C4-2B (cell line): ENCODE data around the gene SH3BP2.

Experiments used
- H3K27ac ChIP-seq: fragments of 450-650 bp; 2 replicates; pipeline ENCODE4 v1.5.1; 2017
- CTCF ChIP-seq: fragments of 450-650 bp; conservative IDR thresholded peaks from 2 replicates; pipeline ENCODE4 v1.5.1; 2017; ENCODE audit warnings: mild to moderate bottlenecking
- ZFX ChIP-seq: fragments of 450-650 bp; IDR thresholded peaks from 2 replicates; pipeline ENCODE4 v1.6.1; 2017

Gene SH3BP2

DNA sequence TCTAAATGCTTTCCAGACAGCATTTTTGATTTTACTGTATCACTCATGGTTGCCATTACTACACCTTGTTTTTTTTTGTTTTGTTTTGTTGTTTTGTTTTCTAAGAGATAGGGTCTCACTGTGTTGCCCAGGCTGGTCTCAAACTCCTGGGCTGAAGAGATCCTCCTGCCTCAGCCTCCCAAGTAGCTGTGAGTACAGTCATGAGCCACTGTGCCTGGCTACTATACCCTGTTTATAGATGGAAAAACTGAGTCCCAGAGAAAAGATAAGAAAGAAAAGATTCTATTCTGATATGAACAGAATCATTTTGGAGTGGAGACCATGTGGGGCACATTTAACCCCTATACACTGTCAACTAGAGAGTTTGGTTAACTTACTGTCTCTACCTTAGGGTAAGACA lies 70.8 kb downstream of the SH3BP2 start:
- H3K27ac ChIP-seq: no peak overlapping the region
- no peak for TF ChIP-seq ZFX
- no peak for TF ChIP-seq CTCF

DNA sequence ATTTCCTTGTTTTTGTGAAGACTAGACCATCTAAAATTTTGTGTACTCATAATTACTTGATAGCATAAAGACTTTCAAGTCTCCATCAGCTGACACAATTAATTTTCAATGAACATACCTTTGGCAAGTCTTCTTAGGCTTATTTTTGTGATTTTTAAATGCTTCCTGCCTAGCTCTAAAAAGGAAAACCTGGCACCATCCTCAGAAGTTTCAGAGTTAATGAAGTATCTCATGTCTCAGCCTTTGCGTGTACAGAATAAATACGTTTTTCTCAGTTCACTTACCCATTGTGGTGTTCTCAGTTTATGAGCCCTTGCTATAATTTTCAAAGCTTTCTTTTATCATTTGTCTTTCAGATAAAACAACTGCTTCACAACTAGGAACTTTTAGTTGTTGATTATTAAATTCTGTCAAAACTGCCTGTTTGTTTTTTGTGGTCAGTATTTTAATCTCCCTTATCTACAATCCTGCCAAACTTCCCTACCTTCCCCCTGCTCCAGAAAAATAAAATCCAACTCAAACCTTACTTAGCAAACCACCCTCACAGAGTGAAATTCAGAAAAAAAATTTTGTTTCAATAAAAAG lies 72.4 kb downstream of the SH3BP2 start:
- H3K27ac ChIP-seq: no peak overlapping the region
- no peak for TF ChIP-seq CTCF
- no peak for TF ChIP-seq ZFX

GRCh38 chr4:2866160-2866861 lies 73.4 kb downstream of the SH3BP2 start:
- H3K27ac ChIP-seq: no peak overlapping the region
- TF ChIP-seq ZFX (no peak), CTCF (no peak)

GRCh38 chr4:2866891-2867290 lies 74.0 kb downstream of the SH3BP2 start:
- TF ChIP-seq ZFX: no peak
- TF ChIP-seq CTCF: no peak
- H3K27ac ChIP-seq: no peak overlapping the region

GRCh38 chr4:2867758-2868491 lies 75.0 kb downstream of the SH3BP2 start:
- TF ChIP-seq CTCF: no peak
- no peak for TF ChIP-seq ZFX

GRCh38 chr4:2868877-2869487 lies 76.1 kb downstream of the SH3BP2 start:
- TF ChIP-seq CTCF (no peak), ZFX (no peak)
- H3K27ac ChIP-seq: no peak overlapping the region

More at GRCh38 chr4:2867758-2868491, 75.0 kb downstream of the SH3BP2 start:
- no peak overlapping the region for H3K27ac ChIP-seq

GRCh38 chr4:2869659-2870058 lies 76.8 kb downstream of the SH3BP2 start:
- TF ChIP-seq ZFX (no peak), CTCF (no peak)
- no peak overlapping the region for H3K27ac ChIP-seq
